ENCODE data around the gene ABI3.

DNA sequence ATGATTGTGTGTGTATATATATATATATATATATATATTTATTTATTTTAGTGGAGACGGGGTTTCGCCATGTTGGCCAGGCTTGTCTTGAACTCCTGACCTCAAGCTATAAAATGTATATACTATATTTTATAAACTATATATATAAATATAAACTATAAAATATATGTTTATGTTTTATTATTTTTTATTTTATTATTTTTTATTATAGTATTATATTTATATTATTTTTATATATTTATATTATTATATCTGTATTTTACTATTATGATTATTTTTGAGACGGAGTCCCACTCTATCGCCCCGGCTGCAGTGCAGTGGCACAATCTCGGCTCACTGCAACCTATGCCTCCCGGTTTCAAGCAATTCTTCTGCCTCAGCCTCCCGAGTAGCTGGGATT, 30.5 kb downstream of the ABI3 start:
- TF ChIP-seq, protein P1, sequence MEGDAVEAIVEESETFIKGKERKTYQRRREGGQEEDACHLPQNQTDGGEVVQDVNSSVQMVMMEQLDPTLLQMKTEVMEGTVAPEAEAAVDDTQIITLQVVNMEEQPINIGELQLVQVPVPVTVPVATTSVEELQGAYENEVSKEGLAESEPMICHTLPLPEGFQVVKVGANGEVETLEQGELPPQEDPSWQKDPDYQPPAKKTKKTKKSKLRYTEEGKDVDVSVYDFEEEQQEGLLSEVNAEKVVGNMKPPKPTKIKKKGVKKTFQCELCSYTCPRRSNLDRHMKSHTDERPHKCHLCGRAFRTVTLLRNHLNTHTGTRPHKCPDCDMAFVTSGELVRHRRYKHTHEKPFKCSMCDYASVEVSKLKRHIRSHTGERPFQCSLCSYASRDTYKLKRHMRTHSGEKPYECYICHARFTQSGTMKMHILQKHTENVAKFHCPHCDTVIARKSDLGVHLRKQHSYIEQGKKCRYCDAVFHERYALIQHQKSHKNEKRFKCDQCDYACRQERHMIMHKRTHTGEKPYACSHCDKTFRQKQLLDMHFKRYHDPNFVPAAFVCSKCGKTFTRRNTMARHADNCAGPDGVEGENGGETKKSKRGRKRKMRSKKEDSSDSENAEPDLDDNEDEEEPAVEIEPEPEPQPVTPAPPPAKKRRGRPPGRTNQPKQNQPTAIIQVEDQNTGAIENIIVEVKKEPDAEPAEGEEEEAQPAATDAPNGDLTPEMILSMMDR (IDR thresholded peaks at IDR 0.05) = no peak
- TF ChIP-seq POLR2A (IDR thresholded peaks at IDR 0.05) = no peak
